H1 (cell line): ENCODE results near the gene SLC23A3. TPM values are rescaled to one million over a fixed set of nuclear protein-coding genes. Genes with fewer than 3 reads are reported as not detected.

ENCODE experiments used
- CTCF ChIA-PET: fragments of 300-600 bp; sonication (Branson Sonifier 250); formaldehyde crosslinking; loops from one replicate; lab custom pipeline; 2021; ENCODE audit not compliant: partially characterized antibody; lab: Charles Lee
- POLR2A ChIA-PET: fragments of 300-600 bp; sonication (Branson Sonifier 250); formaldehyde crosslinking; loops from one replicate; lab custom pipeline; 2021; ENCODE audit warnings: inconsistent platforms; ENCODE audit not compliant: partially characterized antibody; lab: Charles Lee
- DNase-seq, 2 experiments: peaks; one replicate each; pipeline versions ENCODE4 v3.0.0 to v3.0.0-alpha.2; 2010 to 2022; ENCODE audit warnings: low spot score in 2 of 2, low read depth in 1 of 2, mixed read lengths in 1 of 2
- FAIRE-seq: peaks from 2 replicates; lab custom pipeline; 2011; peaks lifted over from hg19 to GRCh38; lab: Jason Lieb, UNC
- H2AFZ ChIP-seq: 2 replicates; pipeline ENCODE4 v1.8.1; 2012; ENCODE audit warnings: low read length, inconsistent platforms
- H2AK5ac ChIP-seq: 2 replicates; pipeline ENCODE4 v1.6.1; 2013; ENCODE audit warnings: low read depth, low read length
- H2BK120ac ChIP-seq: replicated peaks from 2 replicates; pipeline ENCODE3; 2013; ENCODE audit warnings: low read depth, low read length, inconsistent platforms
- H2BK12ac ChIP-seq: 2 replicates; pipeline ENCODE4 v1.6.1; 2013; ENCODE audit warnings: low read depth, low read length
- H2BK15ac ChIP-seq: 2 replicates; pipeline ENCODE4 v1.6.1; 2013; ENCODE audit warnings: low read length
- H2BK20ac ChIP-seq: 2 replicates; pipeline ENCODE4 v1.6.1; 2013; ENCODE audit warnings: low read length
- H2BK5ac ChIP-seq: 2 replicates; pipeline ENCODE4 v1.6.1; 2013; ENCODE audit warnings: low read depth, low read length
- H3K14ac ChIP-seq: 2 replicates; pipeline ENCODE4 v1.6.1; 2013; ENCODE audit warnings: inconsistent platforms; ENCODE audit not compliant: insufficient read length
- H3K18ac ChIP-seq: 2 replicates; pipeline ENCODE4 v1.6.1; 2013; ENCODE audit warnings: low read length; ENCODE audit errors: extremely low read depth
- H3K23ac ChIP-seq: 2 replicates; pipeline ENCODE4 v1.6.1; 2013; ENCODE audit warnings: inconsistent platforms; ENCODE audit not compliant: insufficient read length
- H3K23me2 ChIP-seq: 2 replicates; pipeline ENCODE4 v1.6.1; 2013; ENCODE audit warnings: low read depth, low read length
- H3K27ac ChIP-seq: 2 replicates; pipeline ENCODE4 v1.6.1; 2011; ENCODE audit warnings: low read depth, low read length, inconsistent platforms
- H3K27me3 ChIP-seq, 4 experiments: replicated peaks in 1 of 4; 1 replicate in 1 of 4; 2 replicates in 3 of 4; pipeline versions ENCODE4 v1.6.1 to v1.8.1; 2011 to 2013; ENCODE audit warnings: low read length in 3 of 4, mild to moderate bottlenecking in 3 of 4, inconsistent platforms in 2 of 4, mixed read lengths in 2 of 4, moderate library complexity in 1 of 4; ENCODE audit not compliant: control insufficient read depth in 3 of 4, insufficient read depth in 3 of 4; ENCODE audit errors: extremely low read depth in 1 of 4
- H3K36me3 ChIP-seq, 4 experiments: 2 replicates each; pipeline versions ENCODE4 v1.6.1 to v1.8.1; 2011 to 2013; ENCODE audit warnings: mild to moderate bottlenecking in 4 of 4, low read length in 3 of 4, moderate library complexity in 2 of 4, control low read depth in 1 of 4, inconsistent platforms in 1 of 4; ENCODE audit not compliant: insufficient read depth in 4 of 4, control insufficient read depth in 2 of 4
- H3K4ac ChIP-seq: replicated peaks from 2 replicates; pipeline ENCODE3; 2013; ENCODE audit warnings: low read length, low read depth, mixed read lengths, inconsistent platforms; ENCODE audit not compliant: insufficient read length
- H3K4me1 ChIP-seq, 4 experiments: replicated peaks in 1 of 4; 1 replicate in 1 of 4; 2 replicates in 3 of 4; pipeline versions ENCODE4 v1.6.1 to v1.8.1; 2011 to 2013; ENCODE audit warnings: low read length in 3 of 4, inconsistent platforms in 2 of 4, mixed read lengths in 1 of 4; ENCODE audit not compliant: insufficient read depth in 4 of 4, control insufficient read depth in 3 of 4
- H3K4me2 ChIP-seq, 2 experiments: 2 replicates each; pipeline versions ENCODE4 v1.6.1 to v1.8.1; 2011 to 2013; ENCODE audit warnings: low read depth in 2 of 2, low read length in 2 of 2, control low read depth in 1 of 2, inconsistent platforms in 1 of 2, mild to moderate bottlenecking in 1 of 2; ENCODE audit not compliant: insufficient read depth in 1 of 2
- H3K4me3 ChIP-seq, 4 experiments: fragments of 200-600, 300-600 bp in 1 of 4; sonication (generic), shearing (Covaris generic), sonication (Bioruptor Twin) in 1 of 4; 2 replicates each; pipeline versions ENCODE4 v1.5.1 to v1.8.1; 2011 to 2016; ENCODE audit warnings: low read length in 4 of 4, low read depth in 3 of 4, control low read depth in 2 of 4, inconsistent platforms in 2 of 4, mild to moderate bottlenecking in 2 of 4, mixed read lengths in 1 of 4, moderate library complexity in 1 of 4; ENCODE audit not compliant: insufficient read depth in 2 of 4; ENCODE audit errors: extremely low read depth in 1 of 4
- H3K56ac ChIP-seq: replicated peaks from 2 replicates; pipeline ENCODE3; 2013; ENCODE audit warnings: low read depth, mild to moderate bottlenecking, mixed read lengths, low read length, inconsistent platforms; ENCODE audit not compliant: insufficient read length
- H3K79me1 ChIP-seq: 2 replicates; pipeline ENCODE4 v1.6.1; 2013; ENCODE audit warnings: low read depth, low read length, control low read depth
- H3K79me2 ChIP-seq, 2 experiments: 2 replicates each; pipeline versions ENCODE4 v1.6.1 to v1.8.1; 2012 to 2013; ENCODE audit warnings: low read length in 2 of 2, mild to moderate bottlenecking in 2 of 2, inconsistent platforms in 1 of 2; ENCODE audit not compliant: insufficient read depth in 2 of 2, control insufficient read depth in 1 of 2
- H3K9ac ChIP-seq, 4 experiments: replicated peaks in 1 of 4; 1 replicate in 1 of 4; 2 replicates in 3 of 4; pipeline versions ENCODE4 v1.6.1 to v1.8.1; 2011 to 2013; ENCODE audit warnings: low read depth in 3 of 4, low read length in 3 of 4, control low read depth in 2 of 4, mild to moderate bottlenecking in 2 of 4, moderate library complexity in 2 of 4, inconsistent platforms in 1 of 4; ENCODE audit errors: extremely low read depth in 1 of 4
- H3K9me3 ChIP-seq, 2 experiments: 2 replicates each; pipeline versions ENCODE4 v1.6.1 to v1.8.1; 2012 to 2013; ENCODE audit warnings: mild to moderate bottlenecking in 2 of 2, moderate library complexity in 2 of 2, control low read depth in 1 of 2, inconsistent platforms in 1 of 2, low read depth in 1 of 2, low read length in 1 of 2, mixed read lengths in 1 of 2; ENCODE audit not compliant: insufficient read depth in 2 of 2
- H4K20me1 ChIP-seq, 2 experiments: replicated peaks in 1 of 2; 2 replicates each; pipeline versions ENCODE3 to v1.8.1; 2011 to 2013; ENCODE audit warnings: inconsistent platforms in 2 of 2, low read length in 2 of 2, mild to moderate bottlenecking in 1 of 2; ENCODE audit not compliant: insufficient read depth in 2 of 2, control insufficient read depth in 1 of 2
- H4K5ac ChIP-seq: 2 replicates; pipeline ENCODE4 v1.6.1; 2013; ENCODE audit warnings: low read length, low read depth, mixed read lengths, inconsistent platforms; ENCODE audit not compliant: insufficient read length
- H4K8ac ChIP-seq: 2 replicates; pipeline ENCODE4 v1.8.0; 2013; ENCODE audit warnings: mild to moderate bottlenecking, moderate library complexity, low read length, inconsistent platforms; ENCODE audit not compliant: insufficient read depth; ENCODE audit errors: extremely low read depth
- H4K91ac ChIP-seq: replicated peaks from 2 replicates; pipeline ENCODE3; 2013; ENCODE audit warnings: low read length, mixed read lengths, inconsistent platforms; ENCODE audit not compliant: insufficient read length
- CEBPB ChIP-seq: IDR thresholded peaks from 2 replicates; pipeline ENCODE4 v1.6.1; 2012; ENCODE audit warnings: low read depth, low read length
- CHD2 ChIP-seq: IDR thresholded peaks from 2 replicates; pipeline ENCODE4 v1.6.1; 2012; ENCODE audit warnings: low read length, improper control_type of control experiment
- EGR1 ChIP-seq: IDR thresholded peaks from 2 replicates; pipeline ENCODE4 v1.6.1; 2011; ENCODE audit warnings: low read depth, low read length, borderline replicate concordance
- EZH2 ChIP-seq: fragments of 200-600 bp; sonication (generic); IDR thresholded peaks from 2 replicates; pipeline ENCODE4 v1.7.1; 2012; ENCODE audit warnings: low read depth, mild to moderate bottlenecking, moderate library complexity, low read length, inconsistent platforms; ENCODE audit not compliant: severe bottlenecking
- HDAC2 ChIP-seq, 2 experiments: fragments of 300-600 bp in 1 of 2; sonication (generic) in 1 of 2; IDR thresholded peaks; 2 replicates each; pipeline ENCODE4 v1.6.1; 2011 to 2012; ENCODE audit warnings: low read depth in 2 of 2, low read length in 2 of 2, mild to moderate bottlenecking in 2 of 2, moderate library complexity in 2 of 2, borderline replicate concordance in 1 of 2, inconsistent platforms in 1 of 2
- PHF8 ChIP-seq: fragments of 200-600 bp; sonication (generic); conservative IDR thresholded peaks from 2 replicates; pipeline ENCODE4 v1.7.1; 2012; ENCODE audit warnings: low read depth, mild to moderate bottlenecking, inconsistent platforms, low read length, moderate library complexity
- POLR2A ChIP-seq, 2 experiments: IDR thresholded peaks; 1 replicate in 1 of 2; 2 replicates in 1 of 2; pipeline ENCODE4 v1.6.1; 2011; ENCODE audit warnings: low read depth in 2 of 2, low read length in 2 of 2, mild to moderate bottlenecking in 2 of 2; ENCODE audit errors: control extremely low read depth in 1 of 2
- RBBP5 ChIP-seq: IDR thresholded peaks from 2 replicates; pipeline ENCODE4 v1.7.1; 2012; ENCODE audit warnings: low read depth, mild to moderate bottlenecking, inconsistent platforms, low read length, moderate library complexity, borderline replicate concordance
- SIX5 ChIP-seq: IDR thresholded peaks from 2 replicates; pipeline ENCODE4 v1.6.1; 2011; ENCODE audit warnings: mild to moderate bottlenecking, low read depth, low read length
- SRF ChIP-seq: IDR thresholded peaks from 2 replicates; pipeline ENCODE4 v1.6.1; 2011; ENCODE audit warnings: mild to moderate bottlenecking, low read depth, low read length, moderate library complexity
- TAF7 ChIP-seq: optimal IDR thresholded peaks from 2 replicates; pipeline ENCODE3; 2011; ENCODE audit warnings: low read depth, mild to moderate bottlenecking, inconsistent platforms, low read length, moderate library complexity, borderline replicate concordance
- TEAD4 ChIP-seq: IDR thresholded peaks from 2 replicates; pipeline ENCODE4 v1.6.1; 2012; ENCODE audit warnings: low read depth, low read length, inconsistent platforms, mixed read lengths
- WGBS, 2 experiments: shearing (Covaris generic) in 1 of 2; methylation state at CpG; one replicate each; pipeline versions ENCODE4 v1.1.6 to v1.1.7; 2013 to 2015; ENCODE audit warnings: low lambda C conversion rate in 2 of 2, mixed read lengths in 2 of 2, inconsistent platforms in 1 of 2, low coverage in 1 of 2, missing lambda C conversion rate in 1 of 2; ENCODE audit not compliant: insufficient replicate concordance in 2 of 2, insufficient coverage in 1 of 2, insufficient read length in 1 of 2; ENCODE audit errors: extremely low coverage in 1 of 2, missing lambda C conversion rate in 1 of 2; 5-methylcytosine and 5-hydroxymethylcytosine counted together
- polyA plus RNA-seq, 7 experiments: library from polyadenylated mRNA; depleted of rRNA in 3 of 7; stranded (reverse) in 5 of 7; unstranded in 2 of 7; fragments of >200 nt in 5 of 7; fragments of 200-250 nt in 2 of 7; gene quantifications; 1 replicate in 5 of 7; 2 replicates in 1 of 7; 4 replicates in 1 of 7; pipeline versions ENCODE4 v1.2.1 to v1.2.3, GENCODE V29; 2011 to 2013; ENCODE audit warnings: missing spikeins in 2 of 7, mixed read lengths in 2 of 7
- total RNA-seq: library from RNA; stranded (reverse); fragmentation: NEBNext Ultra II Directional; extraction: Animal tissue kit (Norgen Biotek cat#: 25700); gene quantifications from 2 replicates; pipeline ENCODE4 v1.2.1, GENCODE V29; 2021

The SLC23A3 gene
- total and polyA plus RNA-seq, 2 of the 8 experiments (the other 6 are each of a cell fraction or from before 2014, with no cell fraction given) = 0.35 to 0.84 TPM

DNA sequence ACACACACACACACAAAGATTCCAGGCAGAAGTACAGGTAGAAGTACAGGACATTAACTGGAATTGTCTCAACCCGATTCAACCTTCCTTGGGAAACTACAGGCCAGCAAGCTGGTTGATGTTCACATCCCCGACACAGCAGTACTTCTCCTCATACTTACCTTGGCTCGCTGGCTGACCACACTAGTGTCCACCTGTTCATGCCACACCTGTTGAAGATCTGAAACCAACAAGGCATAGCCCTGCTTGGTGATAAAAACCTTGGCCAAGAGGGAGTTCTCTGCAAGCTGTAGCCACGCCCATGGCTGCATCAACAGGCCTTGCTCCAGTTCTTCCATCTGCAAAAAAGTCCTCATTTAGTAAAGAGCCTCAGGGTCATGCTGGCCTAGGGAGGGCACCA, 11.8 kb downstream of the SLC23A3 start:
- Histone ChIP-seq H3K79me2 (no peaks in the 10 kb centered on the region), H3K27me3 (no peaks in the 10 kb centered on the region; a peak in 1 of 7 replicates), H3K23ac (no peak overlapping the region), H3K4me2 (no peak overlapping the region), H3K18ac (no peak overlapping the region), H4K8ac (no peak overlapping the region), H3K36me3 (peaks cover 0 to 2% (median 0%) of the 10 kb centered on the region in 4 experiments; a peak in 3 of 8 replicates), H2AFZ (no peak overlapping the region), H3K56ac (no peak overlapping the region), H3K23me2 (peaks cover 2% of the 10 kb centered on the region; the same call in 1 of the 2 replicates), H3K9ac (no peak overlapping the region), H2AK5ac (no peak overlapping the region), H4K91ac (no peak overlapping the region), H3K4ac (no peak overlapping the region), H2BK12ac (no peak overlapping the region), H2BK120ac (no peak overlapping the region), H4K20me1 (peaks cover 2 to 5% of the 10 kb centered on the region in 2 experiments), H3K4me1 (peaks cover 0 to 5% (median 2%) of the 10 kb centered on the region in 4 experiments; a peak in 3 of 7 replicates), H4K5ac (no peak overlapping the region), H3K14ac (no peak overlapping the region), H3K4me3 (no peak overlapping the region), H2BK15ac (no peak overlapping the region), H3K79me1 (no peaks in the 10 kb centered on the region), H3K9me3 (no peaks in the 10 kb centered on the region), H2BK20ac (no peak overlapping the region), H2BK5ac (no peak overlapping the region), H3K27ac (no peak overlapping the region)
- ChIA-PET CTCF (interaction anchor here (0.7 to 12.5 kb wide), 21 partner anchors 15 to 336 kb away, joined by 3 to 149 read pairs (median 3); partner anchors contain the start of genes CDK5R2, CNPPD1, FEV and GLB1L), POLR2A (interaction anchor here (0.7 to 1.6 kb wide), 5 partner anchors 34 to 140 kb away, joined by 3 to 5 read pairs (median 3); partner anchors contain the start of gene ABCB6)
- WGBS, 2 experiments = 84% methylated on average over 4 of the region's 4 CpGs; no CpG with 5 or more reads in 1 of the 2 experiments
- no peak for DNase-seq
- no peak for TF ChIP-seq CHD2
- no peak for TF ChIP-seq SIX5
- no peak for TF ChIP-seq EGR1
- TF ChIP-seq CEBPB = no peak
- no peak for TF ChIP-seq TAF7
- no peak for TF ChIP-seq POLR2A (IDR thresholded peaks at IDR 0.05; ENCODE audit: control extremely low read depth in 1 of 2, low read depth in 2 of 2, low read length in 2 of 2)
- TF ChIP-seq EZH2 = no peak
- no peak for TF ChIP-seq RBBP5
- TF ChIP-seq TEAD4 = no peak
- no peak for TF ChIP-seq HDAC2 (IDR thresholded peaks at IDR 0.05; ENCODE audit: borderline replicate concordance in 1 of 2, low read depth in 2 of 2, low read length in 2 of 2)
- no peak for TF ChIP-seq SRF
- no peak for TF ChIP-seq PHF8
- FAIRE-seq = no peak
